Testis (tissue), 2 donors: ENCODE data around the gene CDK13.

Source experiments
- CTCF ChIP-seq, 3 experiments: fragments of 450-650 bp in 2 of 3; fragments of 200-600 bp in 1 of 3; sonication (generic) in 1 of 3; IDR thresholded peaks; one replicate each; pipeline ENCODE4 v1.5.1; 2016 to 2019; ENCODE audit warnings: antibody characterized with exemption in 3 of 3, mild to moderate bottlenecking in 2 of 3, moderate library complexity in 1 of 3
- POLR2A ChIP-seq: fragments of 450-650 bp; IDR thresholded peaks from one replicate; pipeline ENCODE4 v1.6.1; 2017; ENCODE audit warnings: antibody characterized with exemption, mild to moderate bottlenecking, moderate library complexity

GRCh38 chr7:39909526-39909925, 40.5 kb upstream of the CDK13 start:
- TF ChIP-seq POLR2A: no peak
- no peak for TF ChIP-seq CTCF (IDR thresholded peaks at IDR 0.05)
